Tibial artery (tissue), 4 donors: Measurements from ENCODE around the gene RP2.

Experiments used
- DNase-seq, 2 donors: peaks; one replicate each; pipeline ENCODE4 v3.0.0-alpha.2; 2019
- H3K27ac ChIP-seq, 2 donors: fragments of 200-600 bp; sonication (generic) in 1 of 2; 1 replicate in 1 of 2; 2 replicates in 1 of 2; pipeline ENCODE4 v1.5.1; 2018 to 2019; ENCODE audit warnings: mild to moderate bottlenecking in 1 of 2
- H3K27me3 ChIP-seq, 2 donors: fragments of 200-600 bp; sonication (generic) in 1 of 2; one replicate each; pipeline versions ENCODE4 v1.5.1 to v1.6.0; 2016 to 2019
- H3K36me3 ChIP-seq, 3 donors: fragments of 200-600 bp; sonication (generic) in 2 of 3; one replicate each; pipeline ENCODE4 v1.5.1; 2016 to 2019; ENCODE audit warnings: mild to moderate bottlenecking in 2 of 3
- H3K4me1 ChIP-seq, 4 donors: fragments of 200-600 bp; sonication (generic) in 2 of 4; 1 replicate in 3 of 4; 2 replicates in 1 of 4; pipeline ENCODE4 v1.5.1; 2016 to 2019
- H3K4me3 ChIP-seq, 2 donors: fragments of 200-600 bp; sonication (generic) in 1 of 2; 1 replicate in 1 of 2; 2 replicates in 1 of 2; pipeline ENCODE4 v1.5.1; 2018 to 2019; ENCODE audit warnings: mild to moderate bottlenecking in 2 of 2
- H3K9me3 ChIP-seq, 3 donors: fragments of 200-600 bp; sonication (generic) in 1 of 3; one replicate each; pipeline ENCODE4 v1.5.1; 2016 to 2019
- CTCF ChIP-seq, 2 experiments: fragments of 200-600 bp in 1 of 2; fragments of 450-650 bp in 1 of 2; IDR thresholded peaks; one replicate each; pipeline ENCODE4 v1.5.1; 2017 to 2019; ENCODE audit warnings: antibody characterized with exemption in 2 of 2, mild to moderate bottlenecking in 1 of 2, moderate library complexity in 1 of 2
- intact Hi-C: fragments of 100-400 bp; cut with DNase I; formaldehyde crosslinking; loops from one replicate; pipeline ENCODE4 v1.15.0; 2023; ENCODE audit warnings: low total_unique reads

Gene RP2

GRCh38 chrX:46819136-46819535 is 17.7 kb upstream of the RP2 start:
- no peak for TF ChIP-seq CTCF (IDR thresholded peaks at IDR 0.05)
- no peaks in the 10 kb centered on the region for H3K36me3 ChIP-seq
- no peak for DNase-seq
- intact Hi-C loops, result no loop called here
- H3K9me3 ChIP-seq, result no peaks in the 10 kb centered on the region
- H3K27me3 ChIP-seq, result no peaks in the 10 kb centered on the region
- no peak overlapping the region for H3K27ac ChIP-seq
- no peak overlapping the region for H3K4me3 ChIP-seq
- H3K4me1 ChIP-seq, result no peaks in the 10 kb centered on the region

- DNase-seq, result no peak
- Histone ChIP-seq H3K36me3 (no peaks in the 10 kb centered on the region), H3K4me3 (no peak overlapping the region), H3K27ac (no peak overlapping the region), H3K27me3 (no peaks in the 10 kb centered on the region), H3K9me3 (no peaks in the 10 kb centered on the region), H3K4me1 (no peaks in the 10 kb centered on the region)
- intact Hi-C loops, result no loop called here
- no peak for TF ChIP-seq CTCF (IDR thresholded peaks at IDR 0.05)
Measured at GRCh38 chrX:46820391-46821100, 16.3 kb upstream of the RP2 start.

- no peaks in the 10 kb centered on the region for H3K36me3 ChIP-seq
- DNase-seq, result no peak
- no peak for TF ChIP-seq CTCF (IDR thresholded peaks at IDR 0.05)
- intact Hi-C loops, result no loop called here
- no peak overlapping the region for H3K27ac ChIP-seq
- no peaks in the 10 kb centered on the region for H3K9me3 ChIP-seq
- no peaks in the 10 kb centered on the region for H3K27me3 ChIP-seq
- H3K4me1 ChIP-seq, result no peaks in the 10 kb centered on the region
- no peak overlapping the region for H3K4me3 ChIP-seq
Measured at GRCh38 chrX:46823481-46823880, 13.4 kb upstream of the RP2 start.

- H3K36me3 ChIP-seq, result no peaks in the 10 kb centered on the region
- intact Hi-C loops, result no loop called here
- DNase-seq, result no peak
Measured at GRCh38 chrX:46831765-46832327, 5.0 kb upstream of the RP2 start.

GRCh38 chrX:46837558-46838485 is 979 bp downstream of the RP2 start:
- Histone ChIP-seq H3K4me3 (peak overlapping the region; percentile 78 to 83), H3K4me1 (peaks cover 0 to 19% (median 3%) of the 10 kb centered on the region in 4 donors), H3K27me3 (no peaks in the 10 kb centered on the region), H3K27ac (peak overlapping the region; percentile 84 to 94), H3K9me3 (no peaks in the 10 kb centered on the region), H3K36me3 (no peaks in the 10 kb centered on the region)
- no peak for DNase-seq
- intact Hi-C loops, result no loop called here
- TF ChIP-seq CTCF (IDR thresholded peaks at IDR 0.05), result no peak

More at GRCh38 chrX:46831765-46832327, 5.0 kb upstream of the RP2 start:
- Histone ChIP-seq H3K9me3 (no peaks in the 10 kb centered on the region), H3K27me3 (no peaks in the 10 kb centered on the region), H3K4me1 (no peaks in the 10 kb centered on the region), H3K4me3 (no peak overlapping the region), H3K27ac (no peak overlapping the region)
- TF ChIP-seq CTCF (IDR thresholded peaks at IDR 0.05), result no peak
